Suprapubic skin (tissue), 3 donors: Measurements from ENCODE around the gene IGSF22.

ENCODE experiments used
- POLR2A ChIP-seq, 2 donors: fragments of 450-650 bp; IDR thresholded peaks; one replicate each; pipeline ENCODE4 v1.6.1; 2017; ENCODE audit warnings: antibody characterized with exemption in 2 of 2, mild to moderate bottlenecking in 2 of 2, moderate library complexity in 2 of 2
- TF ChIP-seq, protein P1 (sequence below), 2 donors: fragments of 200-600 bp in 1 of 2; fragments of 450-650 bp in 1 of 2; sonication (generic) in 1 of 2; IDR thresholded peaks; one replicate each; pipeline ENCODE4 v1.5.1; 2016 to 2019; ENCODE audit warnings: antibody characterized with exemption in 2 of 2, mild to moderate bottlenecking in 1 of 2, moderate library complexity in 1 of 2

- TF ChIP-seq POLR2A (IDR thresholded peaks at IDR 0.05), result no peak
- TF ChIP-seq, protein P1, sequence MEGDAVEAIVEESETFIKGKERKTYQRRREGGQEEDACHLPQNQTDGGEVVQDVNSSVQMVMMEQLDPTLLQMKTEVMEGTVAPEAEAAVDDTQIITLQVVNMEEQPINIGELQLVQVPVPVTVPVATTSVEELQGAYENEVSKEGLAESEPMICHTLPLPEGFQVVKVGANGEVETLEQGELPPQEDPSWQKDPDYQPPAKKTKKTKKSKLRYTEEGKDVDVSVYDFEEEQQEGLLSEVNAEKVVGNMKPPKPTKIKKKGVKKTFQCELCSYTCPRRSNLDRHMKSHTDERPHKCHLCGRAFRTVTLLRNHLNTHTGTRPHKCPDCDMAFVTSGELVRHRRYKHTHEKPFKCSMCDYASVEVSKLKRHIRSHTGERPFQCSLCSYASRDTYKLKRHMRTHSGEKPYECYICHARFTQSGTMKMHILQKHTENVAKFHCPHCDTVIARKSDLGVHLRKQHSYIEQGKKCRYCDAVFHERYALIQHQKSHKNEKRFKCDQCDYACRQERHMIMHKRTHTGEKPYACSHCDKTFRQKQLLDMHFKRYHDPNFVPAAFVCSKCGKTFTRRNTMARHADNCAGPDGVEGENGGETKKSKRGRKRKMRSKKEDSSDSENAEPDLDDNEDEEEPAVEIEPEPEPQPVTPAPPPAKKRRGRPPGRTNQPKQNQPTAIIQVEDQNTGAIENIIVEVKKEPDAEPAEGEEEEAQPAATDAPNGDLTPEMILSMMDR (IDR thresholded peaks at IDR 0.05), result no peak
Observed at GRCh38 chr11:18668131-18668530, 57.9 kb downstream of the IGSF22 start.
